Choroid plexus epithelial cell (primary cell): ENCODE measurements around the gene ATG7.
A peak's percentile ranks its signal among the peaks of the same experiment; 100 is the strongest.

Experiments
- DNase-seq: peaks from one replicate; pipeline ENCODE4 v3.0.0-alpha.2; 2010; ENCODE audit warnings: low read depth
- H3K4me3 ChIP-seq: 2 replicates; pipeline ENCODE4 v1.5.1; 2011; ENCODE audit warnings: low read depth, mild to moderate bottlenecking, control low read depth, low read length, moderate library complexity
- TF ChIP-seq, protein P1 (sequence below): conservative IDR thresholded peaks from 2 replicates; pipeline ENCODE4 v1.5.1; 2011; ENCODE audit warnings: low read depth, mild to moderate bottlenecking, control low read depth, inconsistent platforms, low read length, moderate library complexity

Gene ATG7

DNA sequence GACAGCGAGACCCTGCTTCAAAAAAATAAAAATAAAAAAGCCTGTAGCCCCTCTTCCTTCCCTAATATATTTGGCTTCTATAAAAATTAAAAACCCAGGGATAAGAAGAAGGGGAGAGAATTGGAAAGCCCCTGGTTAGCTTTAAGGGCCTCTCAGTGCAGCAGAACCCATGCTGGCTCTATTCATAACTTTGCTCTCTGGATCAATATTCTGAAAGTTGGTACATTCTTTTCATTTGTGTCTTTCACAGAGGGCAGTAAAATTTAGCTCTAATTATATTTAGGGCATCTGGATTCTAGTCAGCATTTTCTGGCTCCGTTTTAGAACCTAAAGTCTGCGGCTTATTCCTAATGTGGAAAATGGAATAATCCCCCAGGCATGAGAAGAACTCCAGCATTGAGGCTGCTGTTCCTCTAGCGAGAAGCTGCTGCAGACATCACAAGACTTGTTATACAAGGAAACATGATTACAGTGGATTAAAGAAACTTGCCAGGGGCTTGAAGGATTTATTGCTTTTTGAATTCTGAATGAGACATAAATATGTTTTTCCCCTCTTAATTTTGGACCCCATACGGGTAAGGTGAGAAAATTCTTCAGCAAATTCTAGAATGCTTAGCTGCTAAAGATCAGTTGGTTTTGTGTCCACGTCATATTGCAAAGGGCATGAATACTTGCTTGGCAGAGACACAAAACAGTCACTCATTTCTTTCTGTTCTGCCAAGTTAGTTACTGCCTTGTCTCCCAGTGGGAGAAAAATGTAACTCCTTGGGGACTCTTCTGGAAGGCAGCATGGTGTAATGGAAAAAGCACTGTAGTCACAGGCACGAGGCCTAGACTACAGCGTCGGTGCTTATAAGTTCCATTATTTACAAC lies 193.8 kb downstream of the ATG7 start:
- TF ChIP-seq, protein P1, sequence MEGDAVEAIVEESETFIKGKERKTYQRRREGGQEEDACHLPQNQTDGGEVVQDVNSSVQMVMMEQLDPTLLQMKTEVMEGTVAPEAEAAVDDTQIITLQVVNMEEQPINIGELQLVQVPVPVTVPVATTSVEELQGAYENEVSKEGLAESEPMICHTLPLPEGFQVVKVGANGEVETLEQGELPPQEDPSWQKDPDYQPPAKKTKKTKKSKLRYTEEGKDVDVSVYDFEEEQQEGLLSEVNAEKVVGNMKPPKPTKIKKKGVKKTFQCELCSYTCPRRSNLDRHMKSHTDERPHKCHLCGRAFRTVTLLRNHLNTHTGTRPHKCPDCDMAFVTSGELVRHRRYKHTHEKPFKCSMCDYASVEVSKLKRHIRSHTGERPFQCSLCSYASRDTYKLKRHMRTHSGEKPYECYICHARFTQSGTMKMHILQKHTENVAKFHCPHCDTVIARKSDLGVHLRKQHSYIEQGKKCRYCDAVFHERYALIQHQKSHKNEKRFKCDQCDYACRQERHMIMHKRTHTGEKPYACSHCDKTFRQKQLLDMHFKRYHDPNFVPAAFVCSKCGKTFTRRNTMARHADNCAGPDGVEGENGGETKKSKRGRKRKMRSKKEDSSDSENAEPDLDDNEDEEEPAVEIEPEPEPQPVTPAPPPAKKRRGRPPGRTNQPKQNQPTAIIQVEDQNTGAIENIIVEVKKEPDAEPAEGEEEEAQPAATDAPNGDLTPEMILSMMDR = no peak
- peak; percentile 90 for DNase-seq
- no peak overlapping the region for H3K4me3 ChIP-seq

DNA sequence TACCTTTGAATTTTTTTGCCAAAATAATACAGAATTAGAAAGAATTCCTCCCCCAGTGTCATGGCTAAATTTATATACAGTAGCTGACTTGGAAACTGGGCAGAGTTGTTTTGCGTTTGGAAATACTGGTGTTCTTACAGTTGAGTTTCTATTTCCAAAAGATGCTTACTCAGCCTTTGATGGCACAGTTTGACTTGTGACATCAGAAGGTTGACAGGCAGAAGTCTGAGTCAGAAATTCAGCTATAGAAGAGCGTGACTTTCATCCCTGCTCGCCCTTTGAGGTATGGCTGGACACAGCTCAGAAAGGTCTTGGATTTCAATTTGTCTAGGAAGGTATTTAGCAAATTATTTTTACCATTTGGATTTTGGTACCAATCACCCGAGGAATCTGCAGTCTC lies 195.7 kb downstream of the ATG7 start:
- DNase-seq = no peak
- TF ChIP-seq, protein P1 = no peak
- no peak overlapping the region for H3K4me3 ChIP-seq

DNA sequence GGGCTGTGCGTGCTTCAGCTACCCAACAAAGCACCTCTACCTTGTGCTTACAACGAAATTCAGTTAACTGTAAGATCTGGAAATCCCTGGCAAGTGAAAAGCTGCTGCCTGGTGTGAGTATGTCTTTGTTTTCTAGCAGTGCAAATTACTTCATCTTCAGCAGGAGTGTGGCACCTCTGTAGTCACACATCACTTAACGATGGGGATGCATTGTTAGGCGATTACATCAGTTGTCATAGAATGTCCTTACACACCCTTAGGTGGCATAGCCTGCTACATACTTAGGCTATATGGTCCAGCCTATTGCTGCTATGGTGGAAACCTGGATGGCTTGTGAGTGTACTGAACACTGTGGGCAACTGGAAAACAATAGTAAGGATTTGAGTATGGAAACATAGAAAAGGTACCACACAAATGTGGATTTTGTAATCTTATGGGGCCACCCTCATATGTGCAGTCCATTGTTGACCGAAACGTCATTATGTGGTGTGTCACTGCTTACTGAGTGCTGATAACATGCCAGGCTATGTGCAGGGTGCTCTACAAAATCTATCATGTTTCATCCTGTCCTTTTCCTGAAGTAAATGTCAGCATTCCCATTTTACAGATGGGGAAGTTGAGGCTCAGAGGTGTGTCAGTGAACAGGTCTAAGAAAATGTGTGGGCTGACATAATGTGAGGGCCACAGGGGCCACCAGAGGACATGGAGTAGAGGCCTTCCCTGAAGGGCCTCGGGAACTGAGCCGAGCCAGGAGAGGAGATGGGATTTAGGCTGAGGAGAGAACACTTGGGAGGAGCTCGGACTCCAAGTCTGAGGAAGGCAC lies 198.0 kb downstream of the ATG7 start:
- no peak for DNase-seq
- no peak overlapping the region for H3K4me3 ChIP-seq
- TF ChIP-seq, protein P1 = no peak

DNA sequence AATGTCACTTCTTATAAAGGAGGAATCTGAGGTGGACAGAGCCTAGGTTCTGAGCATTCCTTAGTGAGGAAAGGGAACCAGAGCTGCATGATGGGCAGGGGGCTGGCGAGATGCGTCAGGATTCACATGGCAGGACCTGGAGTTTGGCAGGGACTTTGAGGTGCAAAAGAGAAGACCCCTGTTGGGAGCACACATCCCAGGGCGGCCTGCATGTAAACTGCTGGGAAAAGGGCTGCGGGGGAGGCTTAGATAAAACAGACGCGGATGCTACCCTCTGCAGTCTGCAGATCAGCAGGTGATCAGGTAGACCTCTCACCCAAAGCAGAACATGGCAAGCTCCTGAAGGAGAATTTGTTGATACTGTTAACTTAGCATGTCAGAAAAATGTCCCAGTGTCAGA lies 203.1 kb downstream of the ATG7 start:
- TF ChIP-seq, protein P1 = no peak
- no peak overlapping the region for H3K4me3 ChIP-seq
- DNase-seq = no peak

DNA sequence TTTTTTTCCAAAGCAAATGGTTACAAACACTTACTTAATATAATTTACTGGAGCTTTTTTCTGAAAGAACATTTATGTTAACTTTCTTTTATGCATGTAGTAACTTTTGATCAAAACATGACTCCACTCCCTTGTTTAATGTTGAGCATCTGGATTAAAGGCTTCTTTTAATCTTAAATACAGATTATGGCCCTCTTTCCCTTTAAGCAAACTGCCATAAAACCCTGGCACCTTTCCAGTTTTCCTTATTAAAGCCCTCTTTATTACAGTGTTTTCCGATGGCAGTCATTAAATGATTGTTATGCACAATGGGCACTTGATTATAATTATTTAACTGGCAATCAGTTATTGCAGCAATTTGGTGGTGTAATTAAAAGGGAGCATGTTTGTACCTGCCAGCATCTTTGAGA lies 204.5 kb downstream of the ATG7 start:
- no peak for DNase-seq
- TF ChIP-seq, protein P1 = no peak
- H3K4me3 ChIP-seq = peak overlapping the region; percentile 6

DNA sequence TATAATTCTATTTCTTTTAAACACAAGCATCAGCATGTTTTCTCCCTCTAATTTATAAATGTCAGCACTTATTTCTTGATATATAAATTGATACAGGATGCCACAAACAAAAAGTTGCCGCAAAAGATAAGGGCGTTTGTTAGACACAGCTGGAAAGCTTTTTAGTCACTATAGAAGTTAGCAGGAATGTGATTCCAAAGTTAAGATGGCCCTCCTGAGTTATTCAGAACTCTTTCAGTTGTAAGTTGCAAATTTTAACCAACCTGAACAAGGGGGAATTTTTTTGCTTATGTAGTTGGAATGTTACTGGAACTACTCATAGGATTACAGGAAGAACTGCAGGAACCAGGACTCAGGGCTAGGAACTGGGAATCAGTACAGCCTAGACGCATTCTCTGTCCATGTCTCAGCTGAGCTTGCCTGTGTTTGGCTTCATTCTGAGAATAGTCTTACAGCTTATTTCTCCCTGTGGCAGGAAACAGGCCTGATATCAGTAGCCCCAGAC lies 205.3 kb downstream of the ATG7 start:
- TF ChIP-seq, protein P1 = no peak
- DNase-seq = peak; percentile 73
- no peak overlapping the region for H3K4me3 ChIP-seq
